HEK293T (cell line): ENCODE results near the gene ZNF223.

Experiments
- CTCF ChIA-PET: fragments of 350-600 bp; formaldehyde crosslinking; extraction: SDS; loops from one replicate; lab custom pipeline; 2021; ENCODE audit warnings: antibody characterized with exemption, inconsistent platforms; lab: Yijun Ruan, JAX
- POLR2A ChIA-PET: fragments of 350-600 bp; formaldehyde crosslinking; extraction: SDS; loops from one replicate; lab custom pipeline; 2020; ENCODE audit warnings: antibody characterized with exemption, inconsistent platforms; lab: Yijun Ruan, JAX
- DNase-seq: peaks from one replicate; pipeline ENCODE4 v3.0.0; 2012; ENCODE audit warnings: mixed read lengths; ENCODE audit errors: extremely low spot score
- ARNT ChIP-seq: fragments of 450-650 bp; IDR thresholded peaks from 2 replicates; pipeline ENCODE4 v1.6.1; 2017; ENCODE audit warnings: mild to moderate bottlenecking
- BHLHE40 ChIP-seq: fragments of 450-650 bp; IDR thresholded peaks from 2 replicates; pipeline ENCODE4 v1.6.1; 2016; ENCODE audit warnings: mild to moderate bottlenecking, moderate library complexity, borderline replicate concordance
- CTBP1 ChIP-seq: fragments of 450-650 bp; IDR thresholded peaks from 2 replicates; pipeline ENCODE4 v1.6.1; 2016; ENCODE audit warnings: borderline replicate concordance
- ELF4 ChIP-seq: fragments of 450-650 bp; IDR thresholded peaks from 2 replicates; pipeline ENCODE4 v1.6.1; 2017; ENCODE audit warnings: antibody characterized with exemption
- FOXA1 ChIP-seq: fragments of 450-650 bp; IDR thresholded peaks from 2 replicates; pipeline ENCODE4 v1.6.1; 2016; ENCODE audit warnings: mild to moderate bottlenecking
- FOXK2 ChIP-seq: fragments of 450-650 bp; IDR thresholded peaks from 2 replicates; pipeline ENCODE4 v1.6.1; 2016; ENCODE audit warnings: mild to moderate bottlenecking
- FOXM1 ChIP-seq: fragments of 450-650 bp; IDR thresholded peaks from 2 replicates; pipeline ENCODE4 v1.6.1; 2017; ENCODE audit warnings: mild to moderate bottlenecking, borderline replicate concordance
- HDGF ChIP-seq: fragments of 450-650 bp; IDR thresholded peaks from 2 replicates; pipeline ENCODE4 v1.6.1; 2017; ENCODE audit warnings: antibody characterized with exemption, borderline replicate concordance
- L3MBTL2 ChIP-seq: fragments of 450-650 bp; conservative IDR thresholded peaks from 2 replicates; pipeline ENCODE4 v1.6.1; 2016; ENCODE audit warnings: mild to moderate bottlenecking
- LEF1 ChIP-seq: fragments of 450-650 bp; IDR thresholded peaks from 2 replicates; pipeline ENCODE4 v1.6.1; 2017; ENCODE audit warnings: mild to moderate bottlenecking, borderline replicate concordance
- NFRKB ChIP-seq: fragments of 450-650 bp; IDR thresholded peaks from 2 replicates; pipeline ENCODE4 v1.6.1; 2016; ENCODE audit warnings: mild to moderate bottlenecking, moderate library complexity
- SP1 ChIP-seq: fragments of 450-650 bp; IDR thresholded peaks from 2 replicates; pipeline ENCODE4 v1.6.1; 2017
- SUZ12 ChIP-seq: fragments of 450-650 bp; IDR thresholded peaks from 2 replicates; pipeline ENCODE4 v1.6.1; 2016; ENCODE audit warnings: mild to moderate bottlenecking
- TARDBP ChIP-seq: fragments of 450-650 bp; IDR thresholded peaks from 2 replicates; pipeline ENCODE4 v1.6.1; 2016
- ZNF384 ChIP-seq: fragments of 450-650 bp; IDR thresholded peaks from 2 replicates; pipeline ENCODE4 v1.6.1; 2016
- TF ChIP-seq, protein P1 (sequence below): fragments of 450-650 bp; IDR thresholded peaks from 2 replicates; pipeline ENCODE4 v1.6.1; 2016

The ZNF223 gene

DNA sequence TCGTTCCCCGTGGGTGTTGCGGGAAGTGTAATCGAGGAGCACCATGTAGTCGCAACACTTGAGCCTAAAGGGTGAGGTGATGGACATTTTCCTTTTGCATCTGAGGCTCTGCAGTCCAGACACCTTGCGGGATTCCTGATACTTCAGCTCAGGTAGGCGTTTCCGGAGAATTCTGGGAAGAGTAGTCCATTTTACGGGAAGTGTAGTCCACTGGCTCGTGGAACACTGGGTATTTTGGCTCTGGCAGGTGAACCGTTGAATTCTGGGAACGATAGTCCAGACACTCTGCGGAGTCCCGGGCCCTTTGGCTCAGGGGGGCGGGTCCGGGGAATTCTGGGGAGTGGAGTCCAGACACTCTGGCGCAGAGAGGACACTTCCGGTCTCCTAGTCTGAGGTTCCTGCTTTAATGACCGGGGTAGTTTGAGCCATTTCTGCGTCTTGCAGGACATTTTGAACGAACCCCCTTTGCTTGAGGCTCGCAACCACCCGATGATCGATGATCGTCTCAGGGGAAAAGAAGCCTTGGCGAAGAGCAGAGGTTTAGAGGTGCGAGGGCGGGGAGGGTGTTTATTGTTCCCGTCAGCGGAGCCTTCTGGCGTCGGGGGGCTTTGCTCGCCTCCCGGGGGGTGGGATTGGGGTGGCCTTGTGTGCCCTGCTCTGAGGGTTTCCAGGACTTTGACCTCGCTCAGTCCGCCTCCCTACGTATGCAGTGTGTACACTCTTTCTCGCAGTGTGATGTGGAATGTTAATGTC lies at the start of gene ZNF223:
Gene ZNF223 (plus strand): TSS at position 387 of the 753 bp plus-strand sequence. CDS start 3,141 bp downstream, outside the sequence.
- CTCF ChIA-PET: no interaction called here

DNA sequence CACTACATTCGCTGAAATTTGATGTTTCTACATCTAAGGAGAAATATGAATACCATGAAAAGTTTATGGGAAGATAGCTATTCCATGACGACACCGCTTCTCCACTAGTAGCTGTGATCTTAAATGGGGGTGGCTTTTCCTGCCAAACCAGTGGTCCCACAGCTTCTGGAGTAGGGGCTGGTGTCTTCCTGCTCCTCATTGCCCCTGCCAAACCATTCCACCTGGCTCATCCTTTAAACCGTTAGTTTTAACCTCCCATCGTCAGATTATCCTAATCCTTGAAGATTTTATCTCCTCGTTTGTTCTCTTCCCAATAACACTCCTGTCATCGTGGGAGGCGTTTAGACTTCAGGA lies 49.6 kb upstream of the ZNF223 start:
- no peak for TF ChIP-seq TARDBP
- ChIA-PET POLR2A (interaction anchor here (0.8 to 1.0 kb wide), 3 partner anchors 17 to 51 kb away, joined by 3 to 4 read pairs (median 3); partner anchors contain the start of genes ZNF221 and ZNF222), CTCF (no interaction called here)
- DNase-seq: no peak

More for the DNA sequence above, at the start of gene ZNF223:
- peak; percentile 91 for DNase-seq
- TF ChIP-seq SUZ12 (no peak), L3MBTL2 (peak; percentile 40), NFRKB (no peak), HDGF (no peak), ELF4 (peak; percentile 41; the same call in 1 of the 2 replicates), BHLHE40 (no peak), FOXA1 (no peak), CTBP1 (no peak)
- POLR2A ChIA-PET: interaction anchor here (0.6 to 1.5 kb wide), 5 partner anchors 26 to 101 kb away, joined by 3 to 5 read pairs (median 3); partner anchors contain the start of genes ZNF221, ZNF222 and ZNF224

DNA sequence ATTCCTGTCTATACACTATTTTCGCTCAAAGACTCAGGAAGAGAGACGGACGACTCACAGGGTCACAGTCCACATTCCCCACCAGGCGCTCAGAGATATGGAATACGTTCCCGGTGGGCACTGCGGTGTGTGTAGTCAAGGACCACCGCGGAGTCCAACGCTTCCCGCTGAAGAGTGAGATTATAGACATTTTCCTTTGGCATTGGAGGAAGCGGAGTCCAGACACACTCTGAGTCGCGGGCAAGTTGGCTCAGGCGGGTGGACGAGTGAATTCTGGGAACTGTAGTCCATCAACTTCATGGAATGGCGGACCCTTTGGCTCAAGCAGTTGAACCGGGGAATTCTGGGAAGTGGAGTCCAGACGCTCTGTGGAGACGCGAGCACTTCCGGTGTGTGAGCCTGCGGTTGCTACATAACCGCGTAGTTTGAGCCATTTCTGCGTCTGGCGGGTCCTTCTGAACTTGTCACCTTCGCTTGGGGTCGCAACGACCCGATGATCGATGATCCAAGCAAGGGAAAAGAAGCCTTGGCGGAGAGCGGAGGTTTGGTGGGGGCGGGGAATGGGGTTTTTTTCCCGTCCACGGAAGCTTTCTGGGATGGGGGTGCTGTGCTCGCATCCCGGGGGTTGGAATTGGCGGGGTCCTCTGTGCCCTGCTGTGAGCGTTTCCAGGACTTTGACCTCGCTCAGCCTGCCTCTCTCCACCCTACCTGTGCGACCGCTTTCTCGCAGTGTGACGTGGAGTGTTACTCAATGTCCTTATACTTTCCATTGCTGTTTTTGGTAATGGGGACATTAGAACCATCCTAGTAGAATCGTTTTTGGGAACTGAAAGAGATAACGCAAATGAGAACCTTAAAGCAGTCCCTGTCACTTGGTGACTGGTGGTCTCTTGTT lies 49.0 kb upstream of the ZNF223 start, which contains the start of gene ZNF230:
Gene ZNF230 (plus strand): TSS at position 392 of the 895 bp plus-strand sequence. CDS start 4,122 bp downstream, outside the sequence.
- peak; percentile 88 for DNase-seq
- POLR2A ChIA-PET: interaction anchor here (1.0 to 1.8 kb wide), 2 partner anchors 51 to 92 kb away, joined by 4 to 8 read pairs; partner anchors contain the start of genes ZNF221 and ZNF224
- CTCF ChIA-PET: no interaction called here
- TF ChIP-seq ELF4: peak; percentile 81
- TF ChIP-seq NFRKB: no peak
- peak; percentile 18 for TF ChIP-seq L3MBTL2
- TF ChIP-seq TARDBP: no peak
- no peak for TF ChIP-seq FOXK2
- peak; percentile 59; the same call in 1 of the 2 replicates for TF ChIP-seq SUZ12
- no peak for TF ChIP-seq ZNF384
- no peak for TF ChIP-seq SP1
- TF ChIP-seq, protein P1, sequence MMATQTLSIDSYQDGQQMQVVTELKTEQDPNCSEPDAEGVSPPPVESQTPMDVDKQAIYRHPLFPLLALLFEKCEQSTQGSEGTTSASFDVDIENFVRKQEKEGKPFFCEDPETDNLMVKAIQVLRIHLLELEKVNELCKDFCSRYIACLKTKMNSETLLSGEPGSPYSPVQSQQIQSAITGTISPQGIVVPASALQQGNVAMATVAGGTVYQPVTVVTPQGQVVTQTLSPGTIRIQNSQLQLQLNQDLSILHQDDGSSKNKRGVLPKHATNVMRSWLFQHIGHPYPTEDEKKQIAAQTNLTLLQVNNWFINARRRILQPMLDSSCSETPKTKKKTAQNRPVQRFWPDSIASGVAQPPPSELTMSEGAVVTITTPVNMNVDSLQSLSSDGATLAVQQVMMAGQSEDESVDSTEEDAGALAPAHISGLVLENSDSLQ: no peak
- TF ChIP-seq HDGF: no peak
- TF ChIP-seq FOXA1: no peak
- TF ChIP-seq ARNT: no peak
- no peak for TF ChIP-seq BHLHE40
- no peak for TF ChIP-seq FOXM1
- no peak for TF ChIP-seq LEF1
- no peak for TF ChIP-seq CTBP1

DNA sequence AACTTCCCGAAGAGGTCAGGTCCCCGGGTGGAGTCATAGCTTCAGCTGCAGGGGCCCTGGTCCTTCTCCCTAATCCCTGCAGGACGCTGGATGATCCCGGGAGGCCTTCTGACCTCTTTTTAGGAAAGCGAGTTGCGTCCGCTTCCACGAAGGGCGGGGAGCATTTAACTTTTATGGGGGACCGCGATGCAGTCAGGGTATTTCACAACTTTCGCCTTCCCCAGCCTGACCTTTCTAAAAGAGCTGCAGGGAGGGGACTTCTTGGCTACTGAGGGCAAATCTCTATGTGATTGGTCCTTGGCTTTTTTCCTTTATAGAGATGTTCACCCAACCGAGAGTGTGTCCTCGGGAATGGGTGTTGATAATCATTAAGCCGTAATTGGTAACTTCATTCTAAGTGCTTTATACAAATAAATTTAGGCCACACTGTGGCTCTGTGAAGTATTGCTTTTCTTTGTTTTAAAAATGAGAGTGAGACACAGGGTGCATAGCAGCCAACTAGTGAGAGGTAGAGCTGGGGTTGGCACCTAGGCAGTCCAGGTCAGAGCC lies 48.3 kb upstream of the ZNF223 start:
- CTCF ChIA-PET: no interaction called here
- DNase-seq: peak; percentile 6
- TF ChIP-seq L3MBTL2 (no peak), ELF4 (no peak), ZNF384 (no peak), NFRKB (no peak), ARNT (no peak), FOXK2 (no peak), HDGF (no peak), SP1 (no peak), FOXA1 (no peak), CTBP1 (no peak), TARDBP (no peak), LEF1 (no peak), BHLHE40 (no peak), FOXM1 (no peak), SUZ12 (no peak)
- TF ChIP-seq, protein P1: no peak
- POLR2A ChIA-PET: interaction anchor here (1.8 kb wide), 1 partner anchor 91 kb away, joined by 8 read pairs; the partner anchor contains the start of gene ZNF224

DNA sequence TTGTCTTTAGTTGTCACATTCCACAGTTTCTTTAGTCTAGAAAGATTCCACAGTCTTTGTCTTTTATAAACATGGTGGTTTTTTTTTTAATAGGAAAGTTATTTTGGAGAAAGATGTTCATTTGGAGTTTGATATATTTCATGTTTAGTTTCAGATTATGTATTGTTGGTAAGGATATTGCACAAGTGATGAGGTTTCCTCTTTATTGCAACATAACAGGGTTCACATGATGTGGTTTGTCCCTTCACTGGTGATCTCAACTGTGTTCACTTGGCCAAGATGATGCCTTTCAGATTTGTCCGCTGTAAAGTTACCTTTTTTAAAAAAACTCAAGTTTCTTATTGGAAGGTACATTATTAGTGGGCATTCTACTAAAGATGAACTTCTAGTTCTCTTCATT lies 45.9 kb upstream of the ZNF223 start:
- POLR2A ChIA-PET: no interaction called here
- no peak for DNase-seq
- TF ChIP-seq TARDBP (no peak), SP1 (no peak), LEF1 (no peak), FOXA1 (no peak), HDGF (no peak), ARNT (no peak), ZNF384 (no peak), FOXM1 (no peak), NFRKB (no peak), FOXK2 (no peak), BHLHE40 (no peak), SUZ12 (no peak), ELF4 (no peak), L3MBTL2 (no peak), CTBP1 (no peak)
- TF ChIP-seq, protein P1: no peak
- CTCF ChIA-PET: no interaction called here
